ENCODE measurements around the gene DOHH.

DOHH gene

DNA sequence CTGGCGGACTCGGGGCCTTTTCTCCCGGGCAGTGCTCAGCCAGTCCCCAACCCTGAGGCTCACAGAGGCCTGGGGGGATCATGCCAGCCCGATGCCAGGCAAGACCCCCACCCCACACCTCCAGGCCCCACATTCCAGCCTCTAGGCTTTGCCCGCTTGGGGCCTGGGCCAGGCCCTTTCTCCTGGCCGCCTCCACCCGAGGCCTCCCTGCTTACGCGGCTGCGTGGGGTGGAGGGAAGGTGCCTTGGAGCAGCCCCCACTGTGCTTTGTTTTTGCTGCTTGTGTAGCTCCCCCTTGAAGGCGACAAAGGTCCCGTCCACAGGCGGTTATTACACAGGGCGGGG is 58.5 kb downstream of the DOHH start:
- no peak for DNase-seq (ENCODE audit: low read depth, low spot score)

DNA sequence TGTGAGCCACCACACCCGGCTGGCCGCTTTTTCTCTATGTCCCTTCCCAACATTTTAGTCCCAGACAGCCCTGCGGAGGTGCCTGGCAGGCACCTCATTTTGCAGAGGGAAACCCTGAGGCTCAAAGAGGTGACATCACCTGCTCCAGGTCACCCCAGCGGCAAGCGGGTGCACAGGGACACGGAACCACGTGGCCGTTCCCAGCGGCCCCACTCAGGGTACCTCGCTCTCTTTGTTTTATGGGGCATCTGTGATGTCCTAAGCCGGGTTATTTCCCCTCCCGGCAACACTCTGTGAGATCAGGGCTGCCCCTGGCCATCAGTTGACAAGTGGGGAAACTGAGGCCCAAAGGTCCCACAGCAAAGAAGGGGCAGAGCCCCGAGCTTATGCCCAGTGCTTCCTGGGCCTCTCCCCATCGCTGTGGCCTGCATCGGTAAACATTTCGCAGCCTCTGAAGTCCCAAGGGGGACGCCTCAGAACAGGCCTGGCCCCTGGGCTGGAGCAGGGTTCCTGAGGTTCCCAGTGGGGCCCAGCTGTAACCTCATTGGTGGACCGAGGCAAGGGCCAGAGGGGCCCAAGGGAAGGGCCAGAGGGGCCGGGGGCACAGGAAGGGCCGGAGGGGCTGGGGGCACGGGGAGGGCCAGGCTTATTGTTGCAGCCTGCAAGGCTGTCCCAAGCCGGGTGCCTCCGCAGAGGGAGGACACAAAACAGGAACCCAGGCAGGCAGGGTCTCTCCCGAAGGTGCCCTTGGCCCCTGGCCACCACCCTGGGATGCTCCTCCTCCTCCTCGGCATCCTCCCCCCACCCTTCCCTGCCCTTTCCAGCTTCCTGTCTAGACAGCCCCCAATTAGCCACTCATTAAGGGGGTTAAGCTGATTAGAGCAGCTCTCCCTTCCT is 59.1 kb downstream of the DOHH start:
- DNase-seq (ENCODE audit: low read depth, low spot score), result no peak
